Caco-2 (cell line): ENCODE measurements around the gene OXSR1. TPM values are rescaled to one million over a fixed set of nuclear protein-coding genes. Genes with fewer than 3 reads are reported as not detected.

Experiments
- BruUV-seq: library from RNA; stranded (reverse); fragments of 400-500 nt; replicated peaks from 2 replicates; lab custom pipeline; 2021; lab: Mats Ljungman, UMichigan
- CTCF ChIA-PET: fragments of 300-600 bp; sonication (Branson Sonifier 250); formaldehyde crosslinking; loops from one replicate; lab custom pipeline; 2022; ENCODE audit warnings: antibody characterized with exemption; lab: Charles Lee
- POLR2A ChIA-PET: fragments of 300-600 bp; sonication (Branson Sonifier 250); formaldehyde crosslinking; loops from one replicate; lab custom pipeline; 2022; ENCODE audit warnings: antibody characterized with exemption; lab: Charles Lee
- DNase-seq, 2 experiments: peaks; one replicate each; pipeline versions ENCODE4 v3.0.0 to v3.0.0-alpha.2; 2020 to 2022
- H3K27me3 ChIP-seq: replicated peaks from 2 replicates; pipeline ENCODE4 v1.6.0; 2011; ENCODE audit warnings: low read length; ENCODE audit not compliant: control insufficient read depth, insufficient read depth
- H3K36me3 ChIP-seq: 2 replicates; pipeline ENCODE4 v1.5.1; 2011; ENCODE audit warnings: low read length; ENCODE audit not compliant: control insufficient read depth, insufficient read depth
- H3K4me1 ChIP-seq: fragments of 250-450 bp; sonication (Bioruptor Pico); 2 replicates; pipeline ENCODE4 v1.5.1; 2020; ENCODE audit warnings: mild to moderate bottlenecking
- H3K4me3 ChIP-seq: 2 replicates; pipeline ENCODE4 v1.5.1; 2011; ENCODE audit warnings: low read depth, mild to moderate bottlenecking, control low read depth, low read length
- H3K9me3 ChIP-seq: fragments of 250-450 bp; sonication (Bioruptor Pico); 2 replicates; pipeline ENCODE4 v1.5.1; 2020; ENCODE audit warnings: mild to moderate bottlenecking, moderate library complexity
- H3K27ac Mint-ChIP-seq: one replicate; pipeline ENCODE4 v1.8.0; 2022; ENCODE audit warnings: mixed read lengths; ENCODE audit not compliant: unreplicated experiment
- H3K27me3 Mint-ChIP-seq: one replicate; pipeline ENCODE4 v1.8.0; 2022; ENCODE audit warnings: mixed read lengths; ENCODE audit not compliant: insufficient read depth, unreplicated experiment
- H3K36me3 Mint-ChIP-seq: one replicate; pipeline ENCODE4 v1.8.0; 2022; ENCODE audit warnings: mild to moderate bottlenecking, mixed read lengths; ENCODE audit not compliant: insufficient read depth, unreplicated experiment
- H3K4me1 Mint-ChIP-seq: one replicate; pipeline ENCODE4 v1.8.0; 2022; ENCODE audit warnings: low read depth, mixed read lengths; ENCODE audit not compliant: unreplicated experiment
- H3K4me3 Mint-ChIP-seq: one replicate; pipeline ENCODE4 v1.8.0; 2022; ENCODE audit warnings: mild to moderate bottlenecking, moderate library complexity, mixed read lengths; ENCODE audit not compliant: unreplicated experiment
- H3K9me3 Mint-ChIP-seq: one replicate; pipeline ENCODE4 v1.8.0; 2022; ENCODE audit warnings: mixed read lengths; ENCODE audit not compliant: unreplicated experiment
- CTCF ChIP-seq, 2 experiments: fragments of 200-600 bp in 1 of 2; IDR thresholded peaks; 1 replicate in 1 of 2; 2 replicates in 1 of 2; pipeline versions ENCODE4 v1.5.1 to v1.8.0; 2011 to 2022; ENCODE audit warnings: antibody characterized with exemption in 1 of 2, control low read depth in 1 of 2, inconsistent platforms in 1 of 2, low read depth in 1 of 2, low read length in 1 of 2, mild to moderate bottlenecking in 1 of 2, moderate library complexity in 1 of 2; ENCODE audit not compliant: insufficient read depth in 1 of 2, severe bottlenecking in 1 of 2, unreplicated experiment in 1 of 2
- intact Hi-C: fragments of 100-400 bp; cut with micrococcal nuclease; formaldehyde crosslinking; loops from one replicate; pipeline ENCODE4 v1.10.0; 2022; ENCODE audit not compliant: unreplicated experiment
- total RNA-seq: library from RNA; stranded (reverse); gene quantifications from 2 replicates; pipeline ENCODE4 v1.2.3, GENCODE V29; 2022

The OXSR1 gene
- total RNA-seq, 1 experiment from 2014 or later: 39.2 TPM

GRCh38 chr3:38264779-38265178 is 99.4 kb downstream of the OXSR1 start:
- CTCF ChIA-PET: no interaction called here
- no peaks in the 10 kb centered on the region for H3K27me3 ChIP-seq
- H3K4me3 ChIP-seq: no peak overlapping the region
- H3K4me1 ChIP-seq: no peaks in the 10 kb centered on the region
- H3K36me3 Mint-ChIP-seq: peaks cover 7% of the 10 kb centered on the region
- H3K4me1 Mint-ChIP-seq: peaks cover 6% of the 10 kb centered on the region
- POLR2A ChIA-PET: no interaction called here
- intact Hi-C loops: no loop called here
- no peak for TF ChIP-seq CTCF (IDR thresholded peaks at IDR 0.05; ENCODE audit: insufficient read depth in 1 of 2, low read depth in 1 of 2, low read length in 1 of 2, severe bottlenecking in 1 of 2, unreplicated experiment in 1 of 2)
- no peaks in the 10 kb centered on the region for H3K36me3 ChIP-seq
- no peak overlapping the region for H3K4me3 Mint-ChIP-seq
- H3K27me3 Mint-ChIP-seq: no peaks in the 10 kb centered on the region
- no peaks in the 10 kb centered on the region for H3K9me3 ChIP-seq
- H3K9me3 Mint-ChIP-seq: no peaks in the 10 kb centered on the region
- BruUV-seq: no TSS peak
- H3K27ac Mint-ChIP-seq: no peak overlapping the region
- DNase-seq: no peak

- H3K27me3 ChIP-seq: no peaks in the 10 kb centered on the region
- intact Hi-C loops: no loop called here
- H3K4me1 ChIP-seq: no peaks in the 10 kb centered on the region
- no peak for TF ChIP-seq CTCF (IDR thresholded peaks at IDR 0.05; ENCODE audit: insufficient read depth in 1 of 2, low read depth in 1 of 2, low read length in 1 of 2, severe bottlenecking in 1 of 2, unreplicated experiment in 1 of 2)
- peaks cover 6% of the 10 kb centered on the region for H3K4me1 Mint-ChIP-seq
- no peak within 1 kb of the TSS for H3K4me3 ChIP-seq
- no peaks in the 10 kb centered on the region for H3K36me3 ChIP-seq
- ChIA-PET POLR2A (no interaction called here), CTCF (no interaction called here)
- H3K9me3 Mint-ChIP-seq: no peaks in the 10 kb centered on the region
- H3K27ac Mint-ChIP-seq: no peak within 1 kb of the TSS
- H3K4me3 Mint-ChIP-seq: no peak within 1 kb of the TSS
- no peaks in the 10 kb centered on the region for H3K27me3 Mint-ChIP-seq
- DNase-seq: no peak
- BruUV-seq: no TSS peak
- H3K9me3 ChIP-seq: no peaks in the 10 kb centered on the region
- H3K36me3 Mint-ChIP-seq: peaks cover 6% of the 10 kb centered on the region
Measured at GRCh38 chr3:38265604-38266307, 100.4 kb downstream of the OXSR1 start, which contains the start of gene SLC22A13. SLC22A13 (plus strand) TSS chr3:38265812; CDS start chr3:38265861, 49 bp downstream.

- H3K4me1 ChIP-seq: no peaks in the 10 kb centered on the region
- intact Hi-C loops: no loop called here
- Mint-ChIP-seq H3K27me3 (no peaks in the 10 kb centered on the region), H3K4me1 (peaks cover 6% of the 10 kb centered on the region), H3K36me3 (peaks cover 6% of the 10 kb centered on the region), H3K4me3 (no peak overlapping the region), H3K9me3 (no peaks in the 10 kb centered on the region), H3K27ac (no peak overlapping the region)
- DNase-seq: no peak
- no peaks in the 10 kb centered on the region for H3K9me3 ChIP-seq
- ChIA-PET POLR2A (no interaction called here), CTCF (no interaction called here)
- no peaks in the 10 kb centered on the region for H3K27me3 ChIP-seq
- H3K4me3 ChIP-seq: no peak overlapping the region
- no peak for TF ChIP-seq CTCF (IDR thresholded peaks at IDR 0.05; ENCODE audit: insufficient read depth in 1 of 2, low read depth in 1 of 2, low read length in 1 of 2, severe bottlenecking in 1 of 2, unreplicated experiment in 1 of 2)
- no peaks in the 10 kb centered on the region for H3K36me3 ChIP-seq
- BruUV-seq: no TSS peak
Measured at GRCh38 chr3:38266810-38267209, 101.5 kb downstream of the OXSR1 start.
